ENCODE measurements around the gene SAMD4A. TPM values are rescaled to one million over a fixed set of nuclear protein-coding genes. Genes with fewer than 3 reads are reported as not detected.

Gene SAMD4A
- total RNA-seq, 1 experiment from 2014 or later = 17.0 TPM

GRCh38 chr14:54673193-54674045 lies 106.5 kb downstream of the SAMD4A start:
- in situ Hi-C loops (cut with HindIII; ENCODE audit: low sequenced_read_pairs) = no loop called here

GRCh38 chr14:54674046-54674741 lies 107.3 kb downstream of the SAMD4A start:
- no peak for DNase-seq (ENCODE audit: low spot score)
- in situ Hi-C loops (cut with HindIII; ENCODE audit: low sequenced_read_pairs) = no loop called here

More at GRCh38 chr14:54673193-54674045, 106.5 kb downstream of the SAMD4A start:
- DNase-seq (ENCODE audit: low spot score) = peak; percentile 64

GRCh38 chr14:54675236-54676128 lies 108.6 kb downstream of the SAMD4A start:
- in situ Hi-C loops (cut with HindIII; ENCODE audit: low sequenced_read_pairs) = no loop called here
- peak; percentile 63 for DNase-seq (ENCODE audit: low spot score)

- peak; percentile 68 for DNase-seq (ENCODE audit: low spot score)
- in situ Hi-C loops (cut with HindIII; ENCODE audit: low sequenced_read_pairs) = no loop called here
Observed at GRCh38 chr14:54676812-54677708, 110.1 kb downstream of the SAMD4A start.

- no peak for DNase-seq (ENCODE audit: low spot score)
- in situ Hi-C loops (cut with HindIII; ENCODE audit: low sequenced_read_pairs) = no loop called here
Observed at GRCh38 chr14:54680651-54681050, 113.7 kb downstream of the SAMD4A start.

GRCh38 chr14:54681811-54682261 lies 114.9 kb downstream of the SAMD4A start:
- in situ Hi-C loops (cut with HindIII; ENCODE audit: low sequenced_read_pairs) = no loop called here
- DNase-seq (ENCODE audit: low spot score) = no peak

GRCh38 chr14:54682578-54682977 lies 115.7 kb downstream of the SAMD4A start:
- no peak for DNase-seq (ENCODE audit: low spot score)
- in situ Hi-C loops (cut with HindIII; ENCODE audit: low sequenced_read_pairs) = no loop called here

- DNase-seq (ENCODE audit: low spot score) = no peak
- in situ Hi-C loops (cut with HindIII; ENCODE audit: low sequenced_read_pairs) = no loop called here
Observed at GRCh38 chr14:54683882-54684794, 117.2 kb downstream of the SAMD4A start.

- in situ Hi-C loops (cut with HindIII; ENCODE audit: low sequenced_read_pairs) = no loop called here
- DNase-seq (ENCODE audit: low spot score) = no peak
Observed at GRCh38 chr14:54685286-54685845, 118.4 kb downstream of the SAMD4A start.

- DNase-seq (ENCODE audit: low spot score) = peak; percentile 36
- in situ Hi-C loops (cut with HindIII; ENCODE audit: low sequenced_read_pairs) = no loop called here
Observed at GRCh38 chr14:54686219-54686870, 119.4 kb downstream of the SAMD4A start.

- in situ Hi-C loops (cut with HindIII; ENCODE audit: low sequenced_read_pairs) = no loop called here
- DNase-seq (ENCODE audit: low spot score) = no peak
Observed at GRCh38 chr14:54686871-54687749, 120.2 kb downstream of the SAMD4A start.

- in situ Hi-C loops (cut with HindIII; ENCODE audit: low sequenced_read_pairs) = no loop called here
- DNase-seq (ENCODE audit: low spot score) = no peak
Observed at GRCh38 chr14:54687750-54688119, 120.8 kb downstream of the SAMD4A start.

- DNase-seq (ENCODE audit: low spot score) = no peak
- in situ Hi-C loops (cut with HindIII; ENCODE audit: low sequenced_read_pairs) = no loop called here
Observed at GRCh38 chr14:54688229-54688628, 121.3 kb downstream of the SAMD4A start.

GRCh38 chr14:54689928-54690327 lies 123.0 kb downstream of the SAMD4A start:
- in situ Hi-C loops (cut with HindIII; ENCODE audit: low sequenced_read_pairs) = no loop called here
- no peak for DNase-seq (ENCODE audit: low spot score)

GRCh38 chr14:54690887-54691286 lies 124.0 kb downstream of the SAMD4A start:
- in situ Hi-C loops (cut with HindIII; ENCODE audit: low sequenced_read_pairs) = no loop called here
- DNase-seq (ENCODE audit: low spot score) = no peak

All from G401 (cell line).